GM12875 (cell line): Measurements from ENCODE around the gene PDE9A.

Experiments used
- H3K4me3 ChIP-seq: one replicate; pipeline ENCODE4 v1.5.1; 2011; ENCODE audit warnings: low read depth, low read length, control low read depth
- TF ChIP-seq, protein P1 (sequence below): IDR thresholded peaks from 2 replicates; pipeline ENCODE4 v1.5.1; 2011; ENCODE audit warnings: low read depth, mild to moderate bottlenecking, control low read depth, inconsistent platforms, low read length, moderate library complexity, borderline replicate concordance; ENCODE audit not compliant: insufficient read depth

The PDE9A gene

DNA sequence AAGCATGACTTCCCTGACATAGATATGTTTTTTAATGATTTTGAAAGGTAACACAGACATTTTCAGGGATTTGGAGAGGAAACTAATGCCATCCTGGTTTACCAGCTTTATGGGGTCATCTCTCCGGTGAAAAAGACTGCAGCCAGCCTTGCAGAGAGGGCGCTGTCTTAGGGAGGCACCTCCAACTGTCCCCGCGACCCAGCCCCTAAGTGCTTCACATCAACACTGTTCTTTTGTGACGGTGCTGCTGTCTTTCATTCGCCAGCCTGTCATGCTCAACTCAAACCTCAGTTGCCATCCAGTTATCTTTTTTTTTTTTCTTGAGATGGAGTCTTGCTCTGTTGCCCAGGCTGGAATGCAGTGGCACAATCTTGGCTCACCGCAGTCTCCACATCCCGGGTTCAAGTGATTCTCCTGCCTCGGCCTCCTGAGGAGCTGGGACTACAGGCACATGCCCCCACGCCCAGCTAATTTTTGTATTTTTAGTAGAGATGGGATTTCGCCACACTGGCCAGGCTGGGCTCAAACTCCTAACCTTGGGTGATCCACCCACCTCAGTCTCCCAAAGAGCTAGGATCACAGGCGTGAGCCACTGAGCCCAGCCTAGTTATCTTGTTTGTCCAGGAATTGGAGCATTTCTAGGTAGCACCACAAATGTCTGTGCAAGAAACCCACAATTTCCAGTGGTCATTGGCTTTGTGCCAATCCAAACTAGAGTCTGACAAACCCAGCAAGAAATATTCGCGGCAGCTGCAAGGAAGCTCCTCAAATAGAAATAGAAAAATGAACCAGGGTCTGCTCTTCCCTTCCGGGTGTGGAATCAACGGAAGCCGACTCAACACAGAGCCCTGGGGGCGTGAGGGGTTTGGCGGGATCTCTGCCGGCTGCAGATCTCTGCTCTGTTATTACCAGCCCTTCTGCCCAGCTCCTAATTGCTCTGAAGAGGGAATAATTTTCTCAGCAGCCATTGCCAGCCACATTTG lies 24.2 kb downstream of the PDE9A start:
- TF ChIP-seq, protein P1, sequence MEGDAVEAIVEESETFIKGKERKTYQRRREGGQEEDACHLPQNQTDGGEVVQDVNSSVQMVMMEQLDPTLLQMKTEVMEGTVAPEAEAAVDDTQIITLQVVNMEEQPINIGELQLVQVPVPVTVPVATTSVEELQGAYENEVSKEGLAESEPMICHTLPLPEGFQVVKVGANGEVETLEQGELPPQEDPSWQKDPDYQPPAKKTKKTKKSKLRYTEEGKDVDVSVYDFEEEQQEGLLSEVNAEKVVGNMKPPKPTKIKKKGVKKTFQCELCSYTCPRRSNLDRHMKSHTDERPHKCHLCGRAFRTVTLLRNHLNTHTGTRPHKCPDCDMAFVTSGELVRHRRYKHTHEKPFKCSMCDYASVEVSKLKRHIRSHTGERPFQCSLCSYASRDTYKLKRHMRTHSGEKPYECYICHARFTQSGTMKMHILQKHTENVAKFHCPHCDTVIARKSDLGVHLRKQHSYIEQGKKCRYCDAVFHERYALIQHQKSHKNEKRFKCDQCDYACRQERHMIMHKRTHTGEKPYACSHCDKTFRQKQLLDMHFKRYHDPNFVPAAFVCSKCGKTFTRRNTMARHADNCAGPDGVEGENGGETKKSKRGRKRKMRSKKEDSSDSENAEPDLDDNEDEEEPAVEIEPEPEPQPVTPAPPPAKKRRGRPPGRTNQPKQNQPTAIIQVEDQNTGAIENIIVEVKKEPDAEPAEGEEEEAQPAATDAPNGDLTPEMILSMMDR = no peak
- no peak overlapping the region for H3K4me3 ChIP-seq

DNA sequence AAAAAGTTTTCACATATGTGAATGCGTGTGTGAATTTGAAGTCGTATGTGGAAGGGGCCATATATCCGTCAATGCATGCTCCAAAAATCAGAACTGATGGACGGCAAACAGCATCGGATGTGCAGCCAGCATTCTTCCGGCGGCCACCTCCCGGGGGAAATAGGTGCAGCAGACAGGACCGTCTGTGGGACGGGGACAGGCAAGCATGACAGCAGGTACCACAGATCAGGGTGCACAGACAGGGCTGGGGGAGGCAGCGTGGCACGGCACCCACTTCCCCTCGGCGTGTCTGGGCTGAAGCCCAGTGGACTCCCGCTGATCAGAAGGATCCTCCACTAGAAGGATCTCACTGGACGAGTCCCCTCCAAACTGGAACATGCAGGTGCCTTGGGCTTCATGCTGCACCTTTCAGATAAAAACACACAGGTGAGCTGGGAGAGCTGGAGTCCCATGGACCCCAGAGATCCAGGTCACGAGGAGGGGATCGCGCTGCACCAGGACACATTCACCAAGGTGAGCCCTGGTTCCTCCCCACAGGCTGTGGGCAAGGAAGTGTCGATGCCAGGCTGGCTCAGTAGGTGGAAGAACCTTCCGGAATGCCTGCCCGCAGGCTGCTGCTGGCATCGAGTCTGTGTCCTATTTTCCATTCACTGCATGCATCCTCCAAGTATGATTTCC lies 25.3 kb downstream of the PDE9A start:
- H3K4me3 ChIP-seq = no peak overlapping the region
- TF ChIP-seq, protein P1 = no peak

DNA sequence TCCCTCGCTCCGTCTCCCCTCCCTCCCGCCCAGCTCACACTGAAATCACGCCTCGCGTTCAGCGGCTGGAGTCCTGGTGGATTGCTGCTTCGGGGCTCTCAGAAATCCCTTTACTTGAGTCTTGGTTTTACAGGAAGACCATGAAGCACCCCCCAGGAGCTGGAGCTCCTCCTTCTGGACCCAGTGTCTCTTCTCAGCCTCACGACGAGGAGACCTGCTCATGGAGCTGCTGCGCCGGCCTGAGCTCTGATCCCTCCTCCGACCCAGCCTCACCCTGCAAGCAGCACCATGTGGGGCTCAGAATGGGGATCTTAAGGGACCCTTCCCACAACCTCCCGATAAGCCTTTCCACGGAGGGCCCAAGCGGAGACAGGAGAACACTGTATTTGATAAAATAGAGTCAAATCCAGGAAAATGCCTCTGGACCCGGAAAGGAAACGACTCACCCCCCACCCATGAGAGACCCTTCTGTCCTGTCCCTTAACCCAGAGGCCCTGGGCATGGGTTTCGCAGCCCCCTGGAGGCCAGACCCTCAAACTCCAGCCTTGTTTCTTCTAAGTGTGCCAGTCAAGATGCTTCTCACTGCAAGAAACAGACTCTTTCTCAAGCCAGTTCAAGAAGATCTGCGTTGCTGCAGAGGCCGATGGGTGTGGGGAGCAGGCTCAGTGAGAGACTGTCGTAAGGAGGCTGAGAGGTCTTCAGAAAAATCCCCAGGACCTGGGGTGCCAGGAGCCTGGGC lies 26.1 kb downstream of the PDE9A start:
- H3K4me3 ChIP-seq = no peak overlapping the region
- TF ChIP-seq, protein P1 = no peak

DNA sequence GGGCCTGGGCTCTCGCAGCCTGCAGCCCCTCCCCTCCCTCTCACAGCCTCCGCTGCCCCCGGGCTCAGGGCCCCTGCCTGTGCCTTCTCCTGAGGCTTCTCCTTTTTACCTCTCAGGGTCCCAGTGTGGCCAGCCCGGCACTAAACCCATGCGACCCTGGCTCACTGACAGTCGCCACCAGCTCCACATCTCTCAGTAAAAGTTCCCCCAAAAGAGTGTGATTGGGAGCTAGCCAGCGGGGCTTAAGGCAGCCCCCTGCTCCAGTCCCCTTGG lies 26.6 kb downstream of the PDE9A start:
- no peak overlapping the region for H3K4me3 ChIP-seq
- TF ChIP-seq, protein P1 = no peak

DNA sequence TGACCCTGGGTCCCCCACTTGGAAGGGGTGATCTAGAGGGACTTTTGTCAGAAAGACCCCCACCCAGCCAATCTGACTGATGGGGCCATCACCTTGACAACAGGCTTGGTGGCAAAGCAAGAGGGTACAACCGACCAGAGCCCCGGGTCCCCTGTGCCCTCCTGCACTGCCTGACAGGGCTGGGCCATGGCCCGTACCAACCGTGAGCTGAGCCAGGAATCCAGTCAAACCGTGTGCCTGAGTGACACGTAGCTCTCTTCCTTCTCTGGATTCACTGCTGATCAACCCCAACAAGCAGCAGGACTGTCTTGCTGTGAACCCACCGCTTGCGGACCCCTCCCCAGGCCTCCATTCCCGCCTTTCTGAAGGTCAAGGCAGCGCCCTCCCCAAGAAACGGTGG lies 27.0 kb downstream of the PDE9A start:
- H3K4me3 ChIP-seq = no peak overlapping the region
- TF ChIP-seq, protein P1 = no peak

DNA sequence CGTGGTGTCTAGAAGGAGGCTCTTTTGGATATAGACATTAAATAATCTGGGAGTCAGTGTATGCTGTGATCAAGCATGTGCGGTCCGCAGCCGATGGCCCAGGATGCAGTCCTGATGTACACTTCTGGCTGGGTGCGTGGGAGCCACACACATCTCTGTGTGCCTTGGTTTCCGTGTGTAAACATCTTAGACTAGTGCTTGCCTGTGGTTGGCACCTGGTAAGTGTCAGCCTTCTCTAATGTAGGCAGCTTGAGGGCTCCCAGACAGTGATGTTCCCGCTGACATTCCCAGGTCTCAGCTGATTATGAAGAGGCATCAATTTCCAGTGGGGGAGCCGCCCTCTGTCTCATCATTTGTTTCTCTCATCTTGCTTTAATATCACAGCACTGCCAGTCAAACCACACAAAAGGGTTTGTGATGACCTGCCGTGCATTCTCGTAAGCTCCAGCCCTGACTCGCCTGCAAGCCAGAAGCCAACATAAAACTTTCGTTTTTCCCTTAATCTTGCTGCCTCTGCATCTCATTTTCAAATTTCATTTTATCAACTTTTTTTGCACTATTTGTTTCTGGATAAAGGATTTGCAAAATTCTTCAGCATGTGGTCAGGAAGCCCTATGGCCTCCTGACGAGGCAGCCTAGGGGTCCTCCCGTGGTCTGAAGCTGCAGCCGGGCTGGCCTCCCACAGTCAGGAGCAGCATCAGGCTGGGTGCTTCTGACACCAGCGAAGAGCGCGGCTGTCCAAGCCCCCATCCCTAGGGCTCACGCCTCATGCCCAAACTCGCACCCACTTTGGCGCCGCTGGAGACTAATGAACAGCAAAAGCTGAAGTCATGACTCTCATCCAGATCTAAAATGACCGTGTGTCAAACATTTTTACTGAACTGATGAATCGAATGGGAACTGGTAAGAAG lies 28.1 kb downstream of the PDE9A start:
- TF ChIP-seq, protein P1 = no peak
- no peak overlapping the region for H3K4me3 ChIP-seq
